ENCODE measurements around the gene MAPRE2. TPM values are rescaled to one million over a fixed set of nuclear protein-coding genes. Genes with fewer than 3 reads are reported as not detected.

The MAPRE2 gene
- total and polyA plus RNA-seq, 7 donors, result 3.3 to 83.4 (median 57.3) TPM

DNA sequence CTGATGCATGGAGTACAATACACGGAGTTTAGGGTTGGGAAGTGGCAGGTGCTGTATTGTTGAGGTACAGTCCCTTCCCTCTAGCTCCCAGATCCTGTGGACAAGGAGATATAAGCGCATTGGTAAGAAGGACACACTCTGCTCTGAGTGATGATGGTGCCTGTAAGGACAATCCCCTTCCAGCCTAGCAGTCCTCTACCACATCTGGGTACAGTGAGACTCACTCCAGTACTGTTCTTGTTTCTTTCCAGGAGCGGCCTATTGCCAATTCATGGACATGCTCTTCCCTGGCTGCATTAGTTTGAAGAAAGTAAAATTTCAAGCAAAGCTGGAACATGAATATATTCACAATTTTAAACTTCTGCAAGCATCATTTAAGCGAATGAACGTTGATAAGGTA is 56.0 kb downstream of the MAPRE2 start:
- H3K36me3 ChIP-seq (ENCODE audit: insufficient read depth in 1 of 2, low read depth in 1 of 2), result peaks cover 4 to 38% of the 10 kb centered on the region in 2 donors

DNA sequence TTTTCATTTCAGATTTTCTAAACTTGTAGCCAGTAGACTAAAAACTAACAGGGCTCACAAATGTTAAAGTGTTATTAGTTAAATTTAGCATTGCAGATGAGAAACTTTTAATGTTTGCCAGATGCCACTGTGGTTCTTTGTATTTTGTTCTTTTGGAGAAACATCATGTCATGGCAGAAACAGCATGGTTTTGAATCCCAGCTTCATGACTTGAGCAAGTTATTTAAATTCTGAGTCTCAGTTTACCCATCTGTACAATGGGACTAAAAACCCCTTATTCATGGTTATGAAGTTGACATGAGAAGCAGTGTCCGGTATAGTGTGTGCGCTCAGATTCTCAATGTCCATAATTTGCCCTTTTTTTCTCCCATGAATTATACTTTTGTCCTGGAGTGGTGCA is 56.5 kb downstream of the MAPRE2 start:
- H3K36me3 ChIP-seq (ENCODE audit: insufficient read depth in 1 of 2, low read depth in 1 of 2), result peaks cover 4 to 43% of the 10 kb centered on the region in 2 donors
- H3K27ac ChIP-seq, result no peak overlapping the region
- intact Hi-C loops (cut with DNase I), result no loop called here
- H3K4me3 ChIP-seq, result no peak overlapping the region
- WGBS, 3 donors, result 97 to 99% (median 98%) methylated on average over 2 of the region's 2 CpGs
- no peak for ATAC-seq
- H3K4me1 ChIP-seq, result no peaks in the 10 kb centered on the region
- no peaks in the 10 kb centered on the region for H3K9me3 ChIP-seq
- DNase-seq, result no peak
- TF ChIP-seq, protein P1, sequence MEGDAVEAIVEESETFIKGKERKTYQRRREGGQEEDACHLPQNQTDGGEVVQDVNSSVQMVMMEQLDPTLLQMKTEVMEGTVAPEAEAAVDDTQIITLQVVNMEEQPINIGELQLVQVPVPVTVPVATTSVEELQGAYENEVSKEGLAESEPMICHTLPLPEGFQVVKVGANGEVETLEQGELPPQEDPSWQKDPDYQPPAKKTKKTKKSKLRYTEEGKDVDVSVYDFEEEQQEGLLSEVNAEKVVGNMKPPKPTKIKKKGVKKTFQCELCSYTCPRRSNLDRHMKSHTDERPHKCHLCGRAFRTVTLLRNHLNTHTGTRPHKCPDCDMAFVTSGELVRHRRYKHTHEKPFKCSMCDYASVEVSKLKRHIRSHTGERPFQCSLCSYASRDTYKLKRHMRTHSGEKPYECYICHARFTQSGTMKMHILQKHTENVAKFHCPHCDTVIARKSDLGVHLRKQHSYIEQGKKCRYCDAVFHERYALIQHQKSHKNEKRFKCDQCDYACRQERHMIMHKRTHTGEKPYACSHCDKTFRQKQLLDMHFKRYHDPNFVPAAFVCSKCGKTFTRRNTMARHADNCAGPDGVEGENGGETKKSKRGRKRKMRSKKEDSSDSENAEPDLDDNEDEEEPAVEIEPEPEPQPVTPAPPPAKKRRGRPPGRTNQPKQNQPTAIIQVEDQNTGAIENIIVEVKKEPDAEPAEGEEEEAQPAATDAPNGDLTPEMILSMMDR (IDR thresholded peaks at IDR 0.05), result no peak
- H3K27me3 ChIP-seq (ENCODE audit: insufficient read depth in 3 of 3, low read length in 2 of 3), result no peaks in the 10 kb centered on the region

More for the DNA sequence above, 56.0 kb downstream of the MAPRE2 start:
- TF ChIP-seq, protein P1 (IDR thresholded peaks at IDR 0.05), result no peak
- 87 to 91% (median 89%) methylated on average over 5 of the region's 5 CpGs for WGBS, 3 donors
- Histone ChIP-seq H3K4me1 (no peaks in the 10 kb centered on the region), H3K27ac (no peak overlapping the region), H3K9me3 (no peaks in the 10 kb centered on the region), H3K27me3 (ENCODE audit: insufficient read depth in 3 of 3, low read length in 2 of 3) (no peaks in the 10 kb centered on the region), H3K4me3 (no peak overlapping the region)
- intact Hi-C loops (cut with DNase I), result no loop called here
- ATAC-seq, result no peak
- DNase-seq, result no peak

DNA sequence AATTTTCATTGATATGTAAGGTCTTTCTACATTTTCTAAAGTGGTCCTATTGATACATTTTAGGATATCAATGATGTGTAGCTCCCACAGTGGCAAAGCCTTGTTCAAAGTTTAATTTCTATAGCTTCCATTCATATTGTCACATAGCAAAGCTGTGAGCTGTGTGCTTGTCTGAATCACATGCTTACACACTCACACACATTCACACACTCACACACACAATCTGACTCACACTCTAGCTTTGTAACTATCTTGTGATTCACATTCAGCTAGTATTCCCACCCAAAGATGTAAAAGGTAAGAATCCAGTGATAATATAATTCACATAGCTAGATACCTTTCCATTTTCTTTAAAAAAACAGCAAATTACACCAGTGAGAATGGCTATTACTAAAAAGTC is 58.7 kb downstream of the MAPRE2 start:
- intact Hi-C loops (cut with DNase I), result no loop called here

DNA sequence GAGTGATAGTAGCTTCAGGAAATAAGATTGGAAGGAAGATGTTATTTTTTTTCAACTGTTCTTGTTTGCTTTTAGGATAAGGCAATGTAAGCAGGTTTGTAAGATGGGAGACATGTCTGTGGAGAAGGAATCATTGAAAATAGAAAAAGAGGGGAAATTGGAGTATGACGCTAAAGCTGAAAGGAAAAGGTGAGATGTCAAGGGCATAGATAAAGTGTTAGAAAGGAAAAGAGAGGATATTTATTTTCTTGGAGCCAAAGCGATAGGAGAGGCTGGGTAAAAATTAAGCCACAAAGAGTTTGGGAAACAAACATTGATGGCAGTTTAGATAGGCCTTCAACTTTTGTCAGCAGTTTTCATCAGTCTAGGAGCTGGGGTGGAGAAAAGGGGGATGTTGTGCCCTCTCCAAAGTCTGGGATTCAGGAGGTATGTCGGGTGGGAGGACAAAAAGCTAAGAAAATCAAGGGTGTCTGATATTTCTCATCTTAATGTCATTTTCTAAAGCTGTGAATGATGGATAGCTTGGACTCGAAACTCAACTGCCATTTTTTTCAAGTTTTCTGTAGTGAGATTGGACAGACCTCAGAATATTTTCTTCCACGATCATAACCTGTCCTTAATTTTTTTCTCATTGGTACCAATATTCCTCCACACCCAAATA is 63.3 kb downstream of the MAPRE2 start:
- ATAC-seq, result no peak
- Histone ChIP-seq H3K4me1 (peaks cover 3% of the 10 kb centered on the region), H3K36me3 (ENCODE audit: insufficient read depth in 1 of 2, low read depth in 1 of 2) (peaks cover 4 to 29% of the 10 kb centered on the region in 2 donors)

More for the DNA sequence above, 58.7 kb downstream of the MAPRE2 start:
- Histone ChIP-seq H3K27ac (no peak overlapping the region), H3K9me3 (no peaks in the 10 kb centered on the region), H3K4me1 (peaks cover 3% of the 10 kb centered on the region), H3K36me3 (ENCODE audit: insufficient read depth in 1 of 2, low read depth in 1 of 2) (peaks cover 4 to 49% of the 10 kb centered on the region in 2 donors), H3K27me3 (ENCODE audit: insufficient read depth in 3 of 3, low read length in 2 of 3) (no peaks in the 10 kb centered on the region), H3K4me3 (no peak overlapping the region)
- ATAC-seq, result no peak
- no peak for DNase-seq
- TF ChIP-seq, protein P1 (IDR thresholded peaks at IDR 0.05), result no peak

More for the DNA sequence above, 63.3 kb downstream of the MAPRE2 start:
- Histone ChIP-seq H3K27me3 (ENCODE audit: insufficient read depth in 3 of 3, low read length in 2 of 3) (no peaks in the 10 kb centered on the region), H3K9me3 (no peaks in the 10 kb centered on the region), H3K4me3 (no peak overlapping the region), H3K27ac (no peak overlapping the region)
- WGBS, 3 donors, result 95 to 97% (median 95%) methylated on average over 5 of the region's 5 CpGs
- DNase-seq, result no peak
- intact Hi-C loops (cut with DNase I), result no loop called here
- TF ChIP-seq, protein P1 (IDR thresholded peaks at IDR 0.05), result no peak

All from psoas muscle (tissue), 8 donors.